CMK (cell line): Measurements from ENCODE around the gene PIP4K2A.
A peak's percentile ranks its signal among the peaks of the same experiment; 100 is the strongest.
"Not testable (repeated sequence)": the region's sequence is repeated elsewhere in the genome, so short reads cannot be mapped to it uniquely, and the experiment has no call there.

Experiments used
- DNase-seq: peaks from one replicate; pipeline ENCODE4 v3.0.0-alpha.2; 2010; ENCODE audit warnings: low read depth

Gene PIP4K2A

DNA sequence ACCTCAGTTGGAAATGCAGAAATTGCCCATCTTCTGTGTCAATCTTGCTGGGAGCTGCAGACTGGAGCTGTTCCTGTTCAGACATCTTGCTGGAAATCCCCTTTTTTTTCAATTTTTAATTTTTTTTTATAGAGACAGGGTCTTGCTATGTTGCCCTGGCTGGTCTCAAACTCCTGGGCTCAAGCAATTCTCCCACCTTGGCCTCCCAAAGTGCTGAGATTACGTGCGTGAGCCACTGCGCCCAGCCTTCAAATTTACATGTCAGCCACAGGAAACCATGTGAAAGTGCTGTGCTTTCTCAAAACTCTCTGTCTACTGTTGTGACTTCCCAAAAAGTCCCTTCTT, 200.0 kb downstream of the PIP4K2A start:
- not testable (repeated sequence) for DNase-seq

DNA sequence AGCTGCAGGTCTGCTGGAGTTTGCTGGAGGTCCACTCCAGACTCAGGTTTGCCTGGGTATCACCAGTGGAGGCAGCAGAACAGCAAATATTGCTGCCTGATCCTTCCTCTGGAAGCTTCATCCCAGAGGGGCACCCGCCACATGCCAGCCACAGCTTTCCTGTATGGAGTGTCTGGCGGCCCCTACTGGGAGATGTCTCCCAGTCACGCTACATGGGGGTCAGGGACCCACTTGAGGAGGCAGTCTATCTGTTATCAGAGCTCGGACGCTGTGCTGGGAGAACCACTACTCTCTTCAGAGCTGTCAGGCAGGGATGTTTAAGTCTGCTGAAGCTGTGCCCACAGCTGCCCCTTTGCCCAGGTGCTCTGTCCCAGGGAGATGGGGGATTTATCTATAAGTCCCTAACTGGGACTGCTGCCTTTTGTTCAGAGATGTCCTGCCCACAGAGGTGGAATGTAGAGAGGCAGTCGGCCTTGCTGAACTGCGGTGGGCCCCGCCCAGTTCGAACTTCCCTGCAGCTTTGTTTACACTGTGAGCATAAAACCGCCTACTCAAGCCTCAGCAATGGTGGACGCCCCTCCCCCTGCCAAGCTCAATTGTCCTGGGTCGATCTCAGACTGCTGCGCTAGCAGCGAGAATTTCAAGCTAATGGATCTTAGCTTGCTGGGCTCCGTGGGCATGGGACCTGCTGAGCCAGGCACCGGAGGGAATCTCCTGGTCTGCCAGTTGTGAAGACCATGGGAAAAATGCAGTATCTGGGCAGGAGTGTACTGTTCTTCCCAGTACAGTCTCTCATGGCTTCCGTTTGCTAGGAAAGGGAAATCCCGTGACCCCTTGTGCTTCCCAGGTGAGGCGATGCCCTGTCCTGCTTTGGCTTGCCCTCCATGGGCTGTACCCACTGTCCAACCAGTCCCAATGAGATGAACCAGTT, 200.6 kb downstream of the PIP4K2A start:
- DNase-seq, result not testable (repeated sequence)

GRCh38 chr10:22512015-22512414, 202.4 kb downstream of the PIP4K2A start:
- DNase-seq, result not testable (repeated sequence)

DNA sequence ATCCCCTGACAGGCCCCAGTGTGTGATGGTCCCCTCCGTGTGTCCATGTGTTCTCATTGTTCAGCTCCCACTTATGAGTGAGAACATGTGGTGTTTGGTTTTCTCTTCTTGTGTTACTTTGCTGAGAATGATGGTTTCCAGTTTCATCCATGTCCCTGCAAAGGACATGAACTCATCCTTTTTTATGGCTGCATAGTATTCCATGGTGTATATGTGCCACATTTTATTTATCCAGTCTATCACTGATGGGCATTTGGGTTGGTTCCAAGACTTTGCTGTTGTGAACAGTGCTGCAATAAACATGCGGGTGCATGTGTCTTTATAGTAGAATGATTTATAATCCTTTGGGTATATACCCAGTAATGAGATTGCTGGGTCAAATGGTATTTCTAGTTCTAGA, 206.2 kb downstream of the PIP4K2A start:
- DNase-seq, result not testable (repeated sequence)

- DNase-seq, result no peak
Observed at GRCh38 chr10:22505911-22506685, 208.3 kb downstream of the PIP4K2A start.

- no peak for DNase-seq
Observed at GRCh38 chr10:22504766-22505165, 209.6 kb downstream of the PIP4K2A start.

GRCh38 chr10:22503315-22504088, 210.9 kb downstream of the PIP4K2A start:
- DNase-seq, result no peak

DNA sequence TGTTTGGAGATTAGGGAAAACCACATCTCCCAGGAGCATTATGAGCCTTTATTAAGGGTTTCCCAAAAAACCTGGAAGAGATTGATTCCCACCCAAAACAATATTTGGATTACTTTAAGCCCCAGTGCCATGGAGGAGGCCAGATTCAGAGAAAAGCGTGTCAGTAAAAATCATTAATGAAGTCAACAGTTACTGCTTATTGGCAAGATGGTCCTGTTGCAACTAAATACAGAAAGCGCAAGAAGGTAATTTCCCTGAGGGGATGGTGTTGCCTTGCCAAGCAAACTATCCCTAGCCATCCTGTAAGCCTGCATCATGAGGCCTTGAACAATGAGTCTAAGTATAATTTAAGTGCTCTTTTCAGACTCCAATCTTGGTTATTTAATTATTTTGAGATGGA, 212.5 kb downstream of the PIP4K2A start:
- no peak for DNase-seq

- no peak for DNase-seq
Observed at GRCh38 chr10:22501413-22501812, 213.0 kb downstream of the PIP4K2A start.

DNA sequence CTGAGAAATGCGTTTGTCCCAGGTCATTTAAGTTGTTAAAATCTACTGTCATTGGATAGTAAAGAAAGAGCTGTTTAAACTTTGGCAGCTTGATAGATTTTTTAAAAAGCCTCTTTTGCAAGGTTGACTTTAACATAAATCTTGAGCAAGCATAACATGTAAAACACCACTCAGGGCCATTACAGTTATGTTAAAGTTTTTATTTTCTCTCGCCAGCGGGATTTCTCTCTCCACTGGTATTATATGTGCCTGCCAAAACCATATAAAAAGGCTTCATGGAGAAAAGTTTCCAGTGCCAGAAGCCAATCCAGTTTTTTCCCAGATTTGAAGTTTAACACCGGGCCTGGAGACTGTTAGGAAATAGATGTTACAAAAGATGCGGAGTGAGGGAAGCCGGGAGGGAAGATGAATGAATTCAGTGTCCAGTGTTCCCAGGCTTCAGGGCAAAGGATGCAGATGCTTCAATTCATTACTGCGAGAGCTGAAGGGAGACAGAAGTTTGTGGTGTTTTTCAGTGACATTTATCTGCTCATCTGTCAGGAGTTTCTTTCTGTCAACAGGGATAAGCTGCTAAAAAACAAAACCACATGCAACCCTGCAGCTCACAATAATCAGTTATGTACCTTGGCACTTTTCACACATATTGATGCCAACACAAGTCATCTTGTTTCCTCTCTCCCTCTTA, 213.6 kb downstream of the PIP4K2A start:
- no peak for DNase-seq

- not testable (repeated sequence) for DNase-seq
Observed at GRCh38 chr10:22499973-22500372, 214.4 kb downstream of the PIP4K2A start.

DNA sequence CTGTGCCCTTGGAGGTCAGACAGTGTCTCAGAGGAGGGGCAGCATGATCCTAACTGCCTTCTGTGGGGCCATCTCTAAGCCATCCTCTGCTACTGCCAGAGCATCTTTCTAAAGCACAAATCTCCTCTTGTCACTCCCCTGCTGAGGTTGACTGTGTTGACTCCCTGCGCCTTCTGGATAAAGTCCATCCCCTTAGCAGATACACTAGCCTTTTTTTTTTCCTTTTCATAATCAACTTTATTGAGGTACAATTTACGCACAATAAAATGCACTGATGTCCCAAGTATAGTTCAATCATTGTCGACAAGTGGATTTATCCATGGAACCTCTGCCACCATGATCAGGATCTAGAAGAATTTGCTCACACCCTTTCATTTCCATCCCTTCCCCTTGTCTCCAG, 219.0 kb downstream of the PIP4K2A start:
- no peak for DNase-seq

GRCh38 chr10:22494007-22494406, 220.4 kb downstream of the PIP4K2A start:
- DNase-seq, result no peak

DNA sequence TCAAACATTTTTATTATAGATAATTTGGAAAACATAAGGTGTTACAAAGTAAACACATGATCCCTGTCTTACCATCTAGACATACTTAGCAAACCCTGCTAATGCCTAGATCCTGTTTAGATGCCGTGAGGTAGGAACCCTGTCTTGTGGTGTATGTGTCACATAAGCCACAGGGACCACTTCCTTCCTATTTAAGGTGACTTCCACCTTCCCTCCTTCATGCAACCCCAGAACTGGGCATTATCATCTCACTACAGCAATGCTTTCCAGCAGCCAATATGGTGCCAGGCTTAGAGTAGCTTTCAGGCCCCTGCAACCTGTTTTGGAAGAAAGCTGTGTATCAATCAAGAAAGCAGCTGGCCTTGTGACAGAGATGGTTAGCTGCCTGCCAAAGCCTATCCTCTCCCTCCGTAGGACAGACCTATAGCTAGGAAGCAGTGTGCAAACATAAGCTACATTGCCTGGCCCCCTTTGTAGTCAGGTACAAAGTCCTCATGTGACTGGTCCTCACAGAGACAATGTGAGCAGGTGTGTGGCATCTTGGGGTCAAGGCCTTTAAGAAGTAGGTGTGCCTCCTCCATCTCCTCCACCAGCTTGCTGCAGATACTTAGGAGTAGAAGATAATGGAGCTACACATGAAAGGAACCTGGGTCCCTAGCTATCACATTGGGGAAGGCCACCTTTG, 222.3 kb downstream of the PIP4K2A start:
- peak; percentile 20 for DNase-seq

- DNase-seq, result no peak
Observed at GRCh38 chr10:22491480-22491879, 222.9 kb downstream of the PIP4K2A start.

GRCh38 chr10:22489975-22490374, 224.4 kb downstream of the PIP4K2A start:
- DNase-seq, result no peak

GRCh38 chr10:22489467-22489866, 224.9 kb downstream of the PIP4K2A start:
- DNase-seq, result no peak

DNA sequence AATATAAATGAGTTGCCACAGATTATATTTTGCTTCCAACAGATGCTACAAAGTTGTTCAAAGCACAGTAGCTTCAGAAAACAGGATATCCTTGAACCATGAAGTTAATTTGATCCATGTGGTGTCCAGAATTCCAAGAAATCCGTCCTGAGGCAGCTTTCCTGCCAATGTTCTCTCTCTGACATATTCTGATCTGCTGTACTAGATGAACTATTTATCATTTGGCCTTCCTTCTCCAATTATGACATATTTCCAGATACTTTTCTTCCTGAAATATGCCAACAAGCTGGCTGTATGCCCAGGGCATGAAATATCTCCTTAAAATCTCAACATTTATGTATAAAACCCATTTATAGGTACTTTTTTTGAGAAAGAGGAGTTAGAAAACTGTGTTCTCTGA, 227.9 kb downstream of the PIP4K2A start:
- DNase-seq, result no peak
